HEK293T (cell line): ENCODE measurements around the gene LRRC58.

Source experiments
- CTCF ChIA-PET: fragments of 350-600 bp; formaldehyde crosslinking; extraction: SDS; loops from one replicate; lab custom pipeline; 2021; ENCODE audit warnings: antibody characterized with exemption, inconsistent platforms; lab: Yijun Ruan, JAX
- POLR2A ChIA-PET: fragments of 350-600 bp; formaldehyde crosslinking; extraction: SDS; loops from one replicate; lab custom pipeline; 2020; ENCODE audit warnings: antibody characterized with exemption, inconsistent platforms; lab: Yijun Ruan, JAX
- DNase-seq: peaks from one replicate; pipeline ENCODE4 v3.0.0; 2012; ENCODE audit warnings: mixed read lengths; ENCODE audit errors: extremely low spot score
- ARNT ChIP-seq: fragments of 450-650 bp; IDR thresholded peaks from 2 replicates; pipeline ENCODE4 v1.6.1; 2017; ENCODE audit warnings: mild to moderate bottlenecking
- BHLHE40 ChIP-seq: fragments of 450-650 bp; IDR thresholded peaks from 2 replicates; pipeline ENCODE4 v1.6.1; 2016; ENCODE audit warnings: mild to moderate bottlenecking, moderate library complexity, borderline replicate concordance
- CTBP1 ChIP-seq: fragments of 450-650 bp; IDR thresholded peaks from 2 replicates; pipeline ENCODE4 v1.6.1; 2016; ENCODE audit warnings: borderline replicate concordance
- ELF4 ChIP-seq: fragments of 450-650 bp; IDR thresholded peaks from 2 replicates; pipeline ENCODE4 v1.6.1; 2017; ENCODE audit warnings: antibody characterized with exemption
- FOXA1 ChIP-seq: fragments of 450-650 bp; IDR thresholded peaks from 2 replicates; pipeline ENCODE4 v1.6.1; 2016; ENCODE audit warnings: mild to moderate bottlenecking
- FOXK2 ChIP-seq: fragments of 450-650 bp; IDR thresholded peaks from 2 replicates; pipeline ENCODE4 v1.6.1; 2016; ENCODE audit warnings: mild to moderate bottlenecking
- FOXM1 ChIP-seq: fragments of 450-650 bp; IDR thresholded peaks from 2 replicates; pipeline ENCODE4 v1.6.1; 2017; ENCODE audit warnings: mild to moderate bottlenecking, borderline replicate concordance
- HDGF ChIP-seq: fragments of 450-650 bp; IDR thresholded peaks from 2 replicates; pipeline ENCODE4 v1.6.1; 2017; ENCODE audit warnings: antibody characterized with exemption, borderline replicate concordance
- L3MBTL2 ChIP-seq: fragments of 450-650 bp; conservative IDR thresholded peaks from 2 replicates; pipeline ENCODE4 v1.6.1; 2016; ENCODE audit warnings: mild to moderate bottlenecking
- LEF1 ChIP-seq: fragments of 450-650 bp; IDR thresholded peaks from 2 replicates; pipeline ENCODE4 v1.6.1; 2017; ENCODE audit warnings: mild to moderate bottlenecking, borderline replicate concordance
- NFRKB ChIP-seq: fragments of 450-650 bp; IDR thresholded peaks from 2 replicates; pipeline ENCODE4 v1.6.1; 2016; ENCODE audit warnings: mild to moderate bottlenecking, moderate library complexity
- SP1 ChIP-seq: fragments of 450-650 bp; IDR thresholded peaks from 2 replicates; pipeline ENCODE4 v1.6.1; 2017
- SUZ12 ChIP-seq: fragments of 450-650 bp; IDR thresholded peaks from 2 replicates; pipeline ENCODE4 v1.6.1; 2016; ENCODE audit warnings: mild to moderate bottlenecking
- TARDBP ChIP-seq: fragments of 450-650 bp; IDR thresholded peaks from 2 replicates; pipeline ENCODE4 v1.6.1; 2016
- ZNF384 ChIP-seq: fragments of 450-650 bp; IDR thresholded peaks from 2 replicates; pipeline ENCODE4 v1.6.1; 2016
- TF ChIP-seq, protein P1 (sequence below): fragments of 450-650 bp; IDR thresholded peaks from 2 replicates; pipeline ENCODE4 v1.6.1; 2016

The LRRC58 gene

DNA sequence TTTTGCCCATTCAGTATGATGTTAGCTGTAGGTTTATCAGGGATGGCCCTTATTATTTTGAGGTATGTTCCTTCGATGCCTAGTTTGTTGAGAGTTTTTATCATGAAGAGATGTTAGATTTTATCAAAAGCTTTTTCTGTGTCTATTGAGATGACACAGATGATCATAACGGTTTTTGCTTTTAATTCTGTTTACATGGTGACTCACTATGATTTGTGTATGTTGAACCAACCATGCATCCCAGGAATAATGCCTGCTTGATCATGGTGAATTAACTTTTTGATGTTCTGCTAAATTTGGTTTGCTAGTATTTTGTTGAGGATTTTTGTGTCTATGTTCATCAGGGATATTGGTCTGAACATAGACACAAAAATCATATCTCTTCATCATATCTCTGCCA, 72.4 kb downstream of the LRRC58 start:
- TF ChIP-seq, protein P1, sequence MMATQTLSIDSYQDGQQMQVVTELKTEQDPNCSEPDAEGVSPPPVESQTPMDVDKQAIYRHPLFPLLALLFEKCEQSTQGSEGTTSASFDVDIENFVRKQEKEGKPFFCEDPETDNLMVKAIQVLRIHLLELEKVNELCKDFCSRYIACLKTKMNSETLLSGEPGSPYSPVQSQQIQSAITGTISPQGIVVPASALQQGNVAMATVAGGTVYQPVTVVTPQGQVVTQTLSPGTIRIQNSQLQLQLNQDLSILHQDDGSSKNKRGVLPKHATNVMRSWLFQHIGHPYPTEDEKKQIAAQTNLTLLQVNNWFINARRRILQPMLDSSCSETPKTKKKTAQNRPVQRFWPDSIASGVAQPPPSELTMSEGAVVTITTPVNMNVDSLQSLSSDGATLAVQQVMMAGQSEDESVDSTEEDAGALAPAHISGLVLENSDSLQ: no peak
- TF ChIP-seq SP1: no peak
- TF ChIP-seq HDGF: no peak
- TF ChIP-seq ZNF384: no peak
- no peak for TF ChIP-seq ELF4
- TF ChIP-seq NFRKB: no peak
- TF ChIP-seq FOXK2: no peak
- no peak for TF ChIP-seq CTBP1
- CTCF ChIA-PET: no interaction called here
- DNase-seq: no peak
- POLR2A ChIA-PET: no interaction called here

DNA sequence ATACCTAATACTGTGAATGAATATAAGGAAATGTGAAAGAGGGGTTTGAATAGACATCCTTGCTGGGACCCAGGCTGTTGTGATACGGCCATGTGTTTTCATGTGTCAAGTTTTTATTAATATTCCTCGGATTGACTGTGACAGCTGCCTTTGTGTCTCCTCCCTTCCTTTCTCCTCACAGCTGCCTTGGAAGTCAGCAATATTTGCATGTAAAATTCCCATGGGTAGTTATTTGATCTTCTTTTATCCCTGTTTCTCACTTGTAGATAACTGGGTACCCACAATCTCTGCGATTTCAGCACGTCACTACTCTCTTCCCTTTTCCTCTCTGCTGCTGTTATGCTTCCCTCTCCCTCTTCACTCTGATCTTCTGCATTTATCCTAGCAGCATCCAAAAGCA, 73.5 kb downstream of the LRRC58 start:
- ChIA-PET CTCF (no interaction called here), POLR2A (no interaction called here)
- TF ChIP-seq HDGF: no peak
- no peak for TF ChIP-seq SP1
- no peak for TF ChIP-seq LEF1
- TF ChIP-seq SUZ12: no peak
- TF ChIP-seq, protein P1: no peak
- no peak for TF ChIP-seq ARNT
- no peak for TF ChIP-seq NFRKB
- no peak for TF ChIP-seq FOXK2
- no peak for TF ChIP-seq ZNF384
- no peak for TF ChIP-seq FOXA1
- TF ChIP-seq FOXM1: no peak
- TF ChIP-seq ELF4: no peak
- no peak for TF ChIP-seq TARDBP
- no peak for TF ChIP-seq BHLHE40
- TF ChIP-seq L3MBTL2: no peak
- TF ChIP-seq CTBP1: no peak
- no peak for DNase-seq

DNA sequence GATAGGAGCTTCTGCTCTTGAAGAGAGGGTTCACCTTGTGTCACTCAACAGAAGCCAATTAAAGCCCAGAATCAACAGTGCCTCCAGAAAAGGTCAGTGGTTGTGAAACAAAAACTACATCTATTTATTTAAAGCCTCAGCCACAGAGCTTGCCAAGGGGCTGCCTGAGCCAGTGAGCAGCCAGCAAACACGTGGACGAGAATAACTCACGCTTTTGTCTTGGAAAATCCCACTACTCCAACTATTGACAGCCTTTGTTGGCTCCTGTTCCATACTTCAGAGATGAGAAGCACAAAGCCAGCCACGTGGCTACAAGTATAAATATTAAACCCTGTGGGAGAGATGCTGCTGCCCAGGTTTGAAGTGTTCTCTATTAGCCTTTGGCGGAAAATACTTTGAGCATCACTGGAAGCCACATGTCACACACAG, 74.4 kb downstream of the LRRC58 start:
- CTCF ChIA-PET: no interaction called here
- no peak for TF ChIP-seq ZNF384
- no peak for TF ChIP-seq L3MBTL2
- TF ChIP-seq, protein P1: no peak
- no peak for TF ChIP-seq CTBP1
- no peak for TF ChIP-seq TARDBP
- no peak for TF ChIP-seq ARNT
- TF ChIP-seq ELF4: no peak
- TF ChIP-seq BHLHE40: no peak
- no peak for TF ChIP-seq SP1
- no peak for TF ChIP-seq FOXA1
- TF ChIP-seq LEF1: no peak
- no peak for TF ChIP-seq HDGF
- no peak for TF ChIP-seq FOXK2
- no peak for TF ChIP-seq NFRKB
- TF ChIP-seq FOXM1: no peak
- POLR2A ChIA-PET: no interaction called here
- no peak for DNase-seq
